HG03196 (cell line): ENCODE data around the gene ITGA7.
A peak's percentile ranks its signal among the peaks of the same experiment; 100 is the strongest.

Experiments
- ATAC-seq: cut with Tn5 transposase; IDR thresholded peaks from one replicate; pipeline ENCODE4 v1.9.1; 2021; ENCODE audit not compliant: unreplicated experiment

Gene ITGA7

GRCh38 chr12:55707841-55708694 is at the start of gene ITGA7:
TSS of gene ITGA7 (minus strand) at chr12:55707904. CDS start at chr12:55707682, 222 bp downstream.
- no peak for ATAC-seq

- ATAC-seq, result no peak
These were observed 47.5 kb upstream of the ITGA7 start for GRCh38 chr12:55755246-55755645.

- no peak for ATAC-seq
These were observed 40.7 kb upstream of the ITGA7 start for GRCh38 chr12:55748230-55748993.

- no peak for ATAC-seq
These were observed 39.2 kb upstream of the ITGA7 start for GRCh38 chr12:55746913-55747231.

- ATAC-seq, result no peak
These were observed 38.6 kb upstream of the ITGA7 start for GRCh38 chr12:55746174-55746912.

GRCh38 chr12:55745361-55746173 is 37.9 kb upstream of the ITGA7 start:
- no peak for ATAC-seq

- no peak for ATAC-seq
These were observed 36.8 kb upstream of the ITGA7 start for GRCh38 chr12:55744340-55745030.

- no peak for ATAC-seq
These were observed 36.0 kb upstream of the ITGA7 start for GRCh38 chr12:55743406-55744339.

- ATAC-seq, result peak; percentile 27
These were observed 35.2 kb upstream of the ITGA7 start, which contains the start of gene GDF11 for GRCh38 chr12:55742719-55743405. TSS of gene GDF11 (plus strand) at chr12:55743122. CDS start at chr12:55743317, 195 bp downstream.

- no peak for ATAC-seq
These were observed 34.4 kb upstream of the ITGA7 start for GRCh38 chr12:55741931-55742680.

- ATAC-seq, result no peak
These were observed 31.3 kb upstream of the ITGA7 start for GRCh38 chr12:55739025-55739378.

- ATAC-seq, result peak; percentile 87
These were observed 30.7 kb upstream of the ITGA7 start for GRCh38 chr12:55738123-55739024.

GRCh38 chr12:55737581-55738122 is 29.9 kb upstream of the ITGA7 start:
- no peak for ATAC-seq

- no peak for ATAC-seq
These were observed 29.3 kb upstream of the ITGA7 start for GRCh38 chr12:55736780-55737580.

GRCh38 chr12:55736076-55736475 is 28.4 kb upstream of the ITGA7 start:
- no peak for ATAC-seq

- ATAC-seq, result no peak
These were observed 26.9 kb upstream of the ITGA7 start for GRCh38 chr12:55734595-55734994.
